GM19328 (cell line): ENCODE results near the gene SUGCT.
"Not testable (repeated sequence)": the region's sequence is repeated elsewhere in the genome, so short reads cannot be mapped to it uniquely, and the experiment has no call there.

Source experiments
- ATAC-seq: cut with Tn5 transposase; IDR thresholded peaks from one replicate; pipeline ENCODE4 v1.9.1; 2021; ENCODE audit warnings: mild to moderate bottlenecking, moderate library complexity; ENCODE audit not compliant: unreplicated experiment

SUGCT gene

GRCh38 chr7:40602351-40602750 is 467.5 kb downstream of the SUGCT start:
- not testable (repeated sequence) for ATAC-seq

- ATAC-seq: peak; percentile 75
Observed at GRCh38 chr7:40604601-40605438, 470.0 kb downstream of the SUGCT start.

GRCh38 chr7:40608321-40609075 is 473.7 kb downstream of the SUGCT start:
- no peak for ATAC-seq

GRCh38 chr7:40610461-40610860 is 475.7 kb downstream of the SUGCT start:
- no peak for ATAC-seq

- no peak for ATAC-seq
Observed at GRCh38 chr7:40611095-40611871, 476.5 kb downstream of the SUGCT start.

- no peak for ATAC-seq
Observed at GRCh38 chr7:40612298-40612697, 477.5 kb downstream of the SUGCT start.

GRCh38 chr7:40619647-40620046 is 484.8 kb downstream of the SUGCT start:
- no peak for ATAC-seq

- ATAC-seq: no peak
Observed at GRCh38 chr7:40621592-40621998, 486.8 kb downstream of the SUGCT start.

GRCh38 chr7:40622941-40623501 is 488.2 kb downstream of the SUGCT start:
- ATAC-seq: no peak

GRCh38 chr7:40623863-40624262 is 489.1 kb downstream of the SUGCT start:
- ATAC-seq: no peak

GRCh38 chr7:40627361-40627760 is 492.6 kb downstream of the SUGCT start:
- ATAC-seq: not testable (repeated sequence)

GRCh38 chr7:40629891-40630290 is 495.1 kb downstream of the SUGCT start:
- ATAC-seq: no peak

- no peak for ATAC-seq
Observed at GRCh38 chr7:40634118-40634517, 499.3 kb downstream of the SUGCT start.

GRCh38 chr7:40638545-40639320 is 503.9 kb downstream of the SUGCT start:
- no peak for ATAC-seq

GRCh38 chr7:40640566-40640965 is 505.8 kb downstream of the SUGCT start:
- no peak for ATAC-seq

GRCh38 chr7:40641701-40642100 is 506.9 kb downstream of the SUGCT start:
- no peak for ATAC-seq

GRCh38 chr7:40643664-40644063 is 508.9 kb downstream of the SUGCT start:
- no peak for ATAC-seq

- no peak for ATAC-seq
Observed at GRCh38 chr7:40644454-40645188, 509.8 kb downstream of the SUGCT start.

- no peak for ATAC-seq
Observed at GRCh38 chr7:40645197-40645596, 510.4 kb downstream of the SUGCT start.

- ATAC-seq: no peak
Observed at GRCh38 chr7:40646717-40647116, 511.9 kb downstream of the SUGCT start.
